GM19240 (cell line): Measurements from ENCODE around the gene NABP1.
"Not testable (repeated sequence)": the region's sequence is repeated elsewhere in the genome, so short reads cannot be mapped to it uniquely, and the experiment has no call there.

ENCODE experiments used
- DNase-seq: peaks from one replicate; pipeline ENCODE4 v3.0.0; 2011; ENCODE audit warnings: low spot score; ENCODE audit not compliant: insufficient read length

The NABP1 gene

GRCh38 chr2:191677646-191678436, at the start of gene NABP1:
TSS of gene NABP1 (plus strand) at chr2:191678136. CDS start at chr2:191678615, 479 bp downstream.
- peak; percentile 31 for DNase-seq

GRCh38 chr2:191629001-191629453, 48.9 kb upstream of the NABP1 start:
- DNase-seq = no peak

- no peak for DNase-seq
These were observed 47.8 kb upstream of the NABP1 start for GRCh38 chr2:191629976-191630712.

- no peak for DNase-seq
These were observed 46.2 kb upstream of the NABP1 start for GRCh38 chr2:191631754-191632153.

- DNase-seq = no peak
These were observed 45.5 kb upstream of the NABP1 start for GRCh38 chr2:191632426-191632825.

- DNase-seq = no peak
These were observed 43.1 kb upstream of the NABP1 start for GRCh38 chr2:191634791-191635190.

GRCh38 chr2:191635333-191636234, 42.4 kb upstream of the NABP1 start:
- DNase-seq = no peak

- DNase-seq = no peak
These were observed 41.7 kb upstream of the NABP1 start for GRCh38 chr2:191636235-191636543.

- no peak for DNase-seq
These were observed 41.4 kb upstream of the NABP1 start for GRCh38 chr2:191636586-191636985.

- no peak for DNase-seq
These were observed 40.5 kb upstream of the NABP1 start for GRCh38 chr2:191637182-191638078.

- no peak for DNase-seq
These were observed 39.7 kb upstream of the NABP1 start for GRCh38 chr2:191638079-191638801.

- no peak for DNase-seq
These were observed 39.1 kb upstream of the NABP1 start for GRCh38 chr2:191638802-191639172.

GRCh38 chr2:191641609-191642008, 36.3 kb upstream of the NABP1 start:
- no peak for DNase-seq

GRCh38 chr2:191642541-191642940, 35.4 kb upstream of the NABP1 start:
- no peak for DNase-seq

GRCh38 chr2:191643429-191643828, 34.5 kb upstream of the NABP1 start:
- no peak for DNase-seq

- DNase-seq = not testable (repeated sequence)
These were observed 33.3 kb upstream of the NABP1 start for GRCh38 chr2:191644613-191645012.

- DNase-seq = no peak
These were observed 32.9 kb upstream of the NABP1 start for GRCh38 chr2:191645032-191645431.

- DNase-seq = no peak
These were observed 32.3 kb upstream of the NABP1 start for GRCh38 chr2:191645434-191646162.

GRCh38 chr2:191646163-191646902, 31.6 kb upstream of the NABP1 start:
- DNase-seq = no peak
